OCI-LY7 (cell line): ENCODE measurements around the gene TLCD1. TPM values are rescaled to one million over a fixed set of nuclear protein-coding genes. Genes with fewer than 3 reads are reported as not detected.

Source experiments
- BruUV-seq: library from RNA; stranded (reverse); fragments of 400-500 nt; replicated peaks from 2 replicates; lab custom pipeline; 2021; lab: Mats Ljungman, UMichigan
- CTCF ChIA-PET: fragments of 300-600 bp; sonication (Branson Sonifier 250); formaldehyde crosslinking; loops from one replicate; lab custom pipeline; 2022; ENCODE audit warnings: antibody characterized with exemption; ENCODE audit not compliant: unreplicated experiment; lab: Charles Lee
- POLR2A ChIA-PET: fragments of 300-600 bp; sonication (Branson Sonifier 250); formaldehyde crosslinking; loops from one replicate; lab custom pipeline; 2022; ENCODE audit warnings: antibody characterized with exemption; lab: Charles Lee
- DNase-seq: peaks from one replicate; pipeline ENCODE4 v3.0.0-alpha.2; 2015; ENCODE audit warnings: low spot score
- H2AFZ ChIP-seq: fragments of 200-600 bp; sonication (generic), shearing (Covaris generic); 2 replicates; pipeline ENCODE4 v1.6.1; 2014; ENCODE audit warnings: mild to moderate bottlenecking, antibody characterized with exemption, low read length, moderate library complexity
- H3K27ac ChIP-seq: fragments of 200-600 bp; sonication (generic); 2 replicates; pipeline ENCODE4 v1.5.1; 2014; ENCODE audit warnings: mixed run types, low read depth, mild to moderate bottlenecking, moderate library complexity, low read length, inconsistent platforms; ENCODE audit not compliant: poor library complexity, severe bottlenecking
- H3K36me3 ChIP-seq: fragments of 200-600 bp; sonication (generic); 2 replicates; pipeline ENCODE4 v1.6.1; 2014; ENCODE audit warnings: mild to moderate bottlenecking, antibody characterized with exemption, low read length, moderate library complexity, mixed read lengths; ENCODE audit not compliant: insufficient read depth
- H3K4me1 ChIP-seq: fragments of 200-600 bp; sonication (generic); 2 replicates; pipeline ENCODE4 v1.5.1; 2014; ENCODE audit warnings: mild to moderate bottlenecking, low read length; ENCODE audit not compliant: insufficient read depth, poor library complexity, severe bottlenecking
- H3K4me2 ChIP-seq: fragments of 200-600 bp; sonication (generic); 2 replicates; pipeline ENCODE4 v1.6.1; 2014; ENCODE audit warnings: mild to moderate bottlenecking, low read length
- H3K4me3 ChIP-seq: fragments of 200-600 bp; sonication (generic); 2 replicates; pipeline ENCODE4 v1.5.1; 2014; ENCODE audit warnings: mild to moderate bottlenecking, low read depth, low read length; ENCODE audit not compliant: poor library complexity, severe bottlenecking
- H3K79me2 ChIP-seq: fragments of 200-600 bp; sonication (generic); 2 replicates; pipeline ENCODE4 v1.6.1; 2016; ENCODE audit warnings: low read depth, mild to moderate bottlenecking, low read length, moderate library complexity, mixed read lengths; ENCODE audit not compliant: insufficient read depth
- H3K9me2 ChIP-seq: fragments of 200-600 bp; sonication (generic); 2 replicates; pipeline ENCODE4 v1.6.1; 2016; ENCODE audit warnings: mild to moderate bottlenecking, low read length, mixed read lengths; ENCODE audit not compliant: insufficient read depth
- H3K9me3 ChIP-seq: fragments of 200-600 bp; sonication (generic); 2 replicates; pipeline ENCODE4 v1.6.1; 2014; ENCODE audit warnings: mild to moderate bottlenecking, mixed run types, low read length, mixed read lengths
- H4K20me1 ChIP-seq: fragments of 200-600 bp; sonication (generic); 2 replicates; pipeline ENCODE4 v1.6.1; 2014; ENCODE audit warnings: mild to moderate bottlenecking, antibody characterized with exemption, low read length, moderate library complexity, mixed read lengths; ENCODE audit not compliant: insufficient read depth
- EZH2phosphoT487 ChIP-seq: fragments of 200-600 bp; sonication (generic); IDR thresholded peaks from 2 replicates; pipeline ENCODE4 v1.6.1; 2018; ENCODE audit warnings: low read depth, borderline replicate concordance, mild to moderate bottlenecking, mixed run types, antibody characterized with exemption, low read length, moderate library complexity, mixed read lengths
- intact Hi-C: fragments of 100-400 bp; cut with micrococcal nuclease; formaldehyde crosslinking; loops from one replicate; pipeline ENCODE4 v1.10.0; 2022; ENCODE audit not compliant: unreplicated experiment
- total RNA-seq, 2 experiments: library from RNA; depleted of rRNA in 1 of 2; stranded (reverse); fragments of >200 nt in 1 of 2; shearing (Covaris generic) in 1 of 2; gene quantifications; 2 replicates each; pipeline ENCODE4 v1.2.3, GENCODE V29; 2014 to 2022
- TF ChIP-seq, protein P1 (sequence below): fragments of 200-600 bp; sonication (generic); conservative IDR thresholded peaks from 2 replicates; pipeline ENCODE4 v1.5.1; 2014; ENCODE audit warnings: mild to moderate bottlenecking, antibody characterized with exemption, low read length, moderate library complexity, mixed read lengths

TLCD1 gene
- total RNA-seq, 2 experiments from 2014 or later = 0.28 to 2.5 TPM

GRCh38 chr17:28685366-28685765, 40.7 kb downstream of the TLCD1 start:
- BruUV-seq = no TSS peak
- Histone ChIP-seq H3K4me3 (no peak overlapping the region), H3K79me2 (no peaks in the 10 kb centered on the region), H3K36me3 (peaks cover 97% of the 10 kb centered on the region), H3K4me2 (no peak overlapping the region), H3K9me2 (no peaks in the 10 kb centered on the region), H3K4me1 (no peaks in the 10 kb centered on the region), H3K27ac (no peak overlapping the region), H2AFZ (no peak overlapping the region), H3K9me3 (no peaks in the 10 kb centered on the region), H4K20me1 (no peaks in the 10 kb centered on the region)
- DNase-seq = no peak
- ChIA-PET POLR2A (no interaction called here), CTCF (no interaction called here)
- intact Hi-C loops = loop anchor here (10.0 kb wide), 1 partner anchor 61 kb away; no protein-coding TSS in a partner anchor
- no peak for TF ChIP-seq EZH2phosphoT487
- TF ChIP-seq, protein P1, sequence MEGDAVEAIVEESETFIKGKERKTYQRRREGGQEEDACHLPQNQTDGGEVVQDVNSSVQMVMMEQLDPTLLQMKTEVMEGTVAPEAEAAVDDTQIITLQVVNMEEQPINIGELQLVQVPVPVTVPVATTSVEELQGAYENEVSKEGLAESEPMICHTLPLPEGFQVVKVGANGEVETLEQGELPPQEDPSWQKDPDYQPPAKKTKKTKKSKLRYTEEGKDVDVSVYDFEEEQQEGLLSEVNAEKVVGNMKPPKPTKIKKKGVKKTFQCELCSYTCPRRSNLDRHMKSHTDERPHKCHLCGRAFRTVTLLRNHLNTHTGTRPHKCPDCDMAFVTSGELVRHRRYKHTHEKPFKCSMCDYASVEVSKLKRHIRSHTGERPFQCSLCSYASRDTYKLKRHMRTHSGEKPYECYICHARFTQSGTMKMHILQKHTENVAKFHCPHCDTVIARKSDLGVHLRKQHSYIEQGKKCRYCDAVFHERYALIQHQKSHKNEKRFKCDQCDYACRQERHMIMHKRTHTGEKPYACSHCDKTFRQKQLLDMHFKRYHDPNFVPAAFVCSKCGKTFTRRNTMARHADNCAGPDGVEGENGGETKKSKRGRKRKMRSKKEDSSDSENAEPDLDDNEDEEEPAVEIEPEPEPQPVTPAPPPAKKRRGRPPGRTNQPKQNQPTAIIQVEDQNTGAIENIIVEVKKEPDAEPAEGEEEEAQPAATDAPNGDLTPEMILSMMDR = no peak

DNA sequence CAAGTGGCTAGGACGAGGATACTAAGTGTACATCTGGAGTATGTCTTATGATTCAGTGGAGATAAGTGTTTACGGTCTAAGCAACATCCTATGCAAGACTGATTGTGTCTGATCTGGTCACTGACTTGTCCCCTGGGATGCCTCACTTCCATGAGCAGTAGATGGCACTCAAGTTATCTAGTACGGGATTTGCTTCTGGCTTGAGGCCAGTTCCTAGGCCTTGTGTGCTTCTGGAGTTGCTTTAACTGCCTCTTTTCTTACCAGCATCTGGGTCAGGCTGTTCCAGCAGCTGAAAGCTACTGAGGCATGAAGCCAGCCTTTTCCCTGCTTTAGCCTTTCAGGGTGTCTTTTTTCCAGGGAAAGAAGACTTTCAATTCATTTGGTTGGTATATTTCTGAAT, 41.1 kb downstream of the TLCD1 start:
- ChIA-PET CTCF (no interaction called here), POLR2A (no interaction called here)
- H3K9me2 ChIP-seq = no peaks in the 10 kb centered on the region
- H3K4me1 ChIP-seq = no peaks in the 10 kb centered on the region
- no peaks in the 10 kb centered on the region for H4K20me1 ChIP-seq
- H3K4me2 ChIP-seq = no peak overlapping the region
- no peaks in the 10 kb centered on the region for H3K9me3 ChIP-seq
- no peak overlapping the region for H2AFZ ChIP-seq
- H3K36me3 ChIP-seq = peaks cover 96% of the 10 kb centered on the region
- no peak for DNase-seq
- H3K4me3 ChIP-seq = no peak overlapping the region
- no peak overlapping the region for H3K27ac ChIP-seq
- TF ChIP-seq, protein P1 = no peak
- TF ChIP-seq EZH2phosphoT487 = no peak
- no TSS peak for BruUV-seq
- H3K79me2 ChIP-seq = no peaks in the 10 kb centered on the region
- intact Hi-C loops = loop anchor here (10.0 kb wide), 1 partner anchor 60 kb away; no protein-coding TSS in a partner anchor

GRCh38 chr17:28682655-28683054, 43.4 kb downstream of the TLCD1 start:
- BruUV-seq = no TSS peak
- CTCF ChIA-PET = no interaction called here

More at GRCh38 chr17:28682655-28683054, 43.4 kb downstream of the TLCD1 start:
- no peaks in the 10 kb centered on the region for H3K4me1 ChIP-seq
- H3K79me2 ChIP-seq = no peaks in the 10 kb centered on the region
- H3K9me3 ChIP-seq = no peaks in the 10 kb centered on the region
- TF ChIP-seq, protein P1 = no peak
- no peak for TF ChIP-seq EZH2phosphoT487
- H3K4me3 ChIP-seq = no peak overlapping the region
- H3K9me2 ChIP-seq = no peaks in the 10 kb centered on the region
- DNase-seq = no peak
- no peaks in the 10 kb centered on the region for H4K20me1 ChIP-seq
- POLR2A ChIA-PET = no interaction called here
- H3K36me3 ChIP-seq = peaks cover 91% of the 10 kb centered on the region
- intact Hi-C loops = loop anchor here (10.0 kb wide), 1 partner anchor 58 kb away; no protein-coding TSS in a partner anchor
- no peak overlapping the region for H3K27ac ChIP-seq
- no peak overlapping the region for H3K4me2 ChIP-seq
- H2AFZ ChIP-seq = no peak overlapping the region
